ENCODE data around the gene SAMD4A.

GRCh38 chr14:54606178-54606577, 39.2 kb downstream of the SAMD4A start:
- no peak for TF ChIP-seq CTCF (conservative IDR thresholded peaks at IDR 0.05; ENCODE audit: low read length)
- no peak for TF ChIP-seq EZH2phosphoT487 (IDR thresholded peaks at IDR 0.05; ENCODE audit: borderline replicate concordance, low read depth, low read length)
